Neural cell (in vitro differentiated cells): ENCODE data around the gene EVPL.

ENCODE experiments used
- CTCF ChIP-seq: fragments of 450-650 bp; IDR thresholded peaks from 2 replicates; pipeline ENCODE4 v1.5.1; 2014; ENCODE audit warnings: antibody characterized with exemption, mild to moderate bottlenecking, moderate library complexity; ENCODE audit not compliant: poor library complexity, severe bottlenecking
- EP300 ChIP-seq: fragments of 450-650 bp; conservative IDR thresholded peaks from 2 replicates; pipeline ENCODE4 v1.6.1; 2014; ENCODE audit warnings: antibody characterized with exemption, mild to moderate bottlenecking, moderate library complexity; ENCODE audit not compliant: poor library complexity, severe bottlenecking
- EZH2 ChIP-seq: fragments of 200-600, 300-800 bp; shearing (Covaris generic), sonication (generic); IDR thresholded peaks from 2 replicates; pipeline ENCODE4 v1.6.1; 2014; ENCODE audit warnings: antibody characterized with exemption, low read length, borderline replicate concordance, mild to moderate bottlenecking; ENCODE audit not compliant: insufficient read depth, poor library complexity, severe bottlenecking
- POLR2AphosphoS5 ChIP-seq: IDR thresholded peaks from 2 replicates; pipeline ENCODE4 v1.6.1; 2012
- RAD21 ChIP-seq: fragments of 450-650 bp; conservative IDR thresholded peaks from 2 replicates; pipeline ENCODE4 v1.6.1; 2014; ENCODE audit warnings: antibody characterized with exemption, mild to moderate bottlenecking, moderate library complexity
- TAF1 ChIP-seq: IDR thresholded peaks from 2 replicates; pipeline ENCODE4 v1.6.1; 2012; ENCODE audit warnings: low read depth
- TF ChIP-seq, protein P1 (sequence below): IDR thresholded peaks from 2 replicates; pipeline ENCODE4 v1.6.1; 2012; ENCODE audit warnings: borderline replicate concordance

GRCh38 chr17:76032073-76032779, 5.1 kb upstream of the EVPL start:
- no peak for TF ChIP-seq CTCF
- no peak for TF ChIP-seq POLR2AphosphoS5
- no peak for TF ChIP-seq RAD21
- TF ChIP-seq, protein P1, sequence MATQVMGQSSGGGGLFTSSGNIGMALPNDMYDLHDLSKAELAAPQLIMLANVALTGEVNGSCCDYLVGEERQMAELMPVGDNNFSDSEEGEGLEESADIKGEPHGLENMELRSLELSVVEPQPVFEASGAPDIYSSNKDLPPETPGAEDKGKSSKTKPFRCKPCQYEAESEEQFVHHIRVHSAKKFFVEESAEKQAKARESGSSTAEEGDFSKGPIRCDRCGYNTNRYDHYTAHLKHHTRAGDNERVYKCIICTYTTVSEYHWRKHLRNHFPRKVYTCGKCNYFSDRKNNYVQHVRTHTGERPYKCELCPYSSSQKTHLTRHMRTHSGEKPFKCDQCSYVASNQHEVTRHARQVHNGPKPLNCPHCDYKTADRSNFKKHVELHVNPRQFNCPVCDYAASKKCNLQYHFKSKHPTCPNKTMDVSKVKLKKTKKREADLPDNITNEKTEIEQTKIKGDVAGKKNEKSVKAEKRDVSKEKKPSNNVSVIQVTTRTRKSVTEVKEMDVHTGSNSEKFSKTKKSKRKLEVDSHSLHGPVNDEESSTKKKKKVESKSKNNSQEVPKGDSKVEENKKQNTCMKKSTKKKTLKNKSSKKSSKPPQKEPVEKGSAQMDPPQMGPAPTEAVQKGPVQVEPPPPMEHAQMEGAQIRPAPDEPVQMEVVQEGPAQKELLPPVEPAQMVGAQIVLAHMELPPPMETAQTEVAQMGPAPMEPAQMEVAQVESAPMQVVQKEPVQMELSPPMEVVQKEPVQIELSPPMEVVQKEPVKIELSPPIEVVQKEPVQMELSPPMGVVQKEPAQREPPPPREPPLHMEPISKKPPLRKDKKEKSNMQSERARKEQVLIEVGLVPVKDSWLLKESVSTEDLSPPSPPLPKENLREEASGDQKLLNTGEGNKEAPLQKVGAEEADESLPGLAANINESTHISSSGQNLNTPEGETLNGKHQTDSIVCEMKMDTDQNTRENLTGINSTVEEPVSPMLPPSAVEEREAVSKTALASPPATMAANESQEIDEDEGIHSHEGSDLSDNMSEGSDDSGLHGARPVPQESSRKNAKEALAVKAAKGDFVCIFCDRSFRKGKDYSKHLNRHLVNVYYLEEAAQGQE = no peak
- TF ChIP-seq EZH2 = no peak
- no peak for TF ChIP-seq TAF1
- TF ChIP-seq EP300 = no peak
